Hematopoietic multipotent progenitor cell treated with erythropoietin and hydrocortisone succinate and interleukin-3 and kit ligand, for 6 days (in vitro differentiated cells): ENCODE results near the gene ZPR1.
"Not testable (repeated sequence)": the region's sequence is repeated elsewhere in the genome, so short reads cannot be mapped to it uniquely, and the experiment has no call there.

Experiments
- DNase-seq: peaks from one replicate; pipeline ENCODE4 v3.0.0-alpha.2; 2015

Gene ZPR1

DNA sequence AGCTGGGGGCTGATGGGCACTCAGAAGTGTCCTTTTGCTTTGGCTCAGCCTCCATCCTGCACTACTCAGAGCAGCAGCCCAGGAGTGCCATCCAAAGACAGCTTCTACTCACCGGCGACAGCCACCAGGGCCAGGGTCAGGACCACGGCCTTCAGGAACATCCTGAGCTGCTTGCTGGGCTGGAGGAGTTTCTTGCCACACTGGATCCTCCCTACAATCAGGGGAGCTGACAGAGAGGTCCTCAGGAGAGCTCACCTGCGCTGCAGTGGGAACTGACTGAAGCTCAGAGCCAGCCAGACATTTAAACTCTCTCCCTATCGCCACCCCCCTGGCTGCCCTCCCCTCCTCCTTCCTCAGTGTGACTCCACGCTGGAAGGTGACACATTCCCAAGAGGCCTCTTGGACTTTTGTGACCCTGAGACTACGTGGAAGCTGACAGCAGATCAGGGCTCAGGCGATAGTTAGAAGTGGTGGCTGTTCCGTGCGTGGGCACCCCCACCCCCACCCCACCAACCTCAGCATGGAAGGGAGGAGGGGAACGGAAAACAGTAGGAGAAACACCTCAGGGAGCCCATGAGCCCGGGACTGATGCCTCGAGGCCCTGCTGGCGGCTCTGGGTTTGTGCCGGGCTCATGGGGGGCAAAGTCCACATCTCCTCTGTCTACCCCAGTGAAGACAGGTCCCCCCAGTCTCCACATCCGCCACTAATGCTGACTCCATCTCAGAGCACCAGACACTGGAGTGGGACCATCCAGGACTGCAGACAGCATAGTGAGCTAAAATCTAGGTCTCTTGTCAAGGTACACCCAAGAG is 35.4 kb upstream of the ZPR1 start, which contains the start of gene APOA4:
Gene APOA4 (minus strand): TSS at position 274 of the 813 bp plus-strand sequence. CDS start 113 bp downstream, at position 161.
- DNase-seq, result no peak

DNA sequence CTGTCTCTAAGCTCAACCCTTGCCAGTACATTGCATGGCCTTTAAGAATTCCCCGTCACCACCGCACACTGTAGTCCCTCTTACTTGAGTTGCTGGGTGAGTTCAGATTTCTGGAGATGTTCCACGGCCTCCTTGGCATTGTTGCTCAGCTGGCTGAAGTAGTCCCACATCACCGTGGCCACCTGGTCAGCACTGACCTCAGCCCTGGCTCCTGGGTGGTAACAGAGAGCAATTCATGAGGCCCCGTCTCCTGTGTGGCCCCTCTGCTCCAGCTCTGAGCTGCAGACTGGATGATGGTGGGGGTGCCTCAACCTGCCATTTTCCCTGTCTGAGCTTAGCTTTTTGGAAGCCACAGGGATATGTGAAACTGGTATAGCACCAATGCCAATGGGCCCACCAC is 34.8 kb upstream of the ZPR1 start:
- no peak for DNase-seq

DNA sequence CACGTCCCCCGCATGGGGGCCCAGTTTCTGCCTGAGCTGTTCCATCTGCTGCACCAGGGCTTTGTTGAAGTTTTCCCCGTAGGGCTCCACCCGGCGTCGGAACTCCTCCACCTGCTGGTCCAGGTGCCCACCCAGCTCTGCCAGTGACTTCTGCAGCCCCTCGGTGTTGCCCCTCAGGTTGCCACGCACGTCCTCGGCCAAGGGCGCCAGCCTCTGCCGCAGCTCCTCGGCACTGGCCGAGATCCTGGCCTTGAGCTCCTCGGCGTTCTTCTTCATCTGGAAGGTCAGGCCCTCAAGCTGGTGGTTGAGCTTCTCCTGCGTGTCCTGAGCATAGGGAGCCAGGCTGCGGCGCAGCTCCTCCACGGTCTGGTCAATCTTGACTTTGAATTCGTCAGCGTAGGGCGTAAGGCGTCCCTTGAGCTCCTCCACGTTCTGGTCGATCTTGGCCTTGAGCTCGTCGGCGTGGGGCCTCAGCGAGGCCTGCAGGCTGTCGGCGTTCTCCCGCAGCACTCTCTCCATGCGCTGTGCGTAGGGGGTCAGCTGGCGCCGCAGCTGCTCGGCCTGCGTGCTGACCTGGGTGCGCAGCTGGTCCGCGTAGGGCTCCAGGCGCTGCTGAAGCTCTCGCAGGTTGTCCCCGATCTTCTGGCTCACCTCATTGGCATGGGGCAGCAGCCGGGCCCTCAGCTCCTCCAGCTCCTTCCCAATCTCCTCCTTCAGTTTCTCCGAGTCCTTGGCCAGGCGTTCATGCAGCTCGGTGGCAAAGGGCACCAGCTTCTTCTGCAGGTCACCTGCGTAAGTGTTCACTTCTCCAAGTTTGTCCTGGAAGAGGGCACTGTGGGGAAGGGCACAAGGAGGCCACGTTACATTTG is 33.5 kb upstream of the ZPR1 start:
- no peak for DNase-seq

DNA sequence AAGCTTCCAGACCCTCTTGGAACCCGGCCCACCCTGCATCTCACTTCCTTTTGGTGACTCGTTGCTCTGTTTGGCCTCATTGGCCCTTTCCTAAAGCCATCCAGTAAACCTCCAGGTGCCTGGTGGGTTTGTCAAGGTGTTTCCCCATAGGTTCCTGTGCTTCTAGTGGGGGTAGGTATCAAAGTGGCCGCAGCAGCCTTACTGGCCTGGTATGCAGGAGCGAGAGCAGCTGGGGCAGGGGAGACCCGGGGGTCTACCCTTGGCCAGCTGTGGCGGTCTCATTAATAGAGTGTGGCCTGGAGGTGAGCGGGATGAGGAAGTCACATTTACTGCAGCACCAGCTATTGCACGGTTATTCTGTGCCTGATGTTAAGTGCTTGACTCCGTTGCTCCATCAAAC is 31.2 kb upstream of the ZPR1 start:
- no peak for DNase-seq

DNA sequence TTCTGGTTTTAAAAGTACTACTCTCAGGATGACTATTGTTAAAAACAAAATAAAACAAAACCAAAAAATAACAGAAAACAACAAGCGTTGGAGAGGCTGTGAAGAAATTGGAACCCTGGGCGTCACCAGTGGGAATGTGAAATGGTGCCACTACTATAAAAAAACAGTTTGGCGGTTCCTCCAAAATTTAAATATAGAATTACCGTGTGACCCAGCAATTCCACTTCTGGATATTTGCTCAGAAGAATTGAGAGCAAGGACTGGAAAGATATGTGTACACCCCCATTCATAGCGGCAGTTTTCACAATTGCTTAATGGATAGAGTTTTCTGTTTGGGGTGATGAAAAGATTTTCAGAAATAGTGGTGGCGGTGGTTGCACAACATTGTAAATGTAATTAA is 26.7 kb upstream of the ZPR1 start:
- no peak for DNase-seq

DNA sequence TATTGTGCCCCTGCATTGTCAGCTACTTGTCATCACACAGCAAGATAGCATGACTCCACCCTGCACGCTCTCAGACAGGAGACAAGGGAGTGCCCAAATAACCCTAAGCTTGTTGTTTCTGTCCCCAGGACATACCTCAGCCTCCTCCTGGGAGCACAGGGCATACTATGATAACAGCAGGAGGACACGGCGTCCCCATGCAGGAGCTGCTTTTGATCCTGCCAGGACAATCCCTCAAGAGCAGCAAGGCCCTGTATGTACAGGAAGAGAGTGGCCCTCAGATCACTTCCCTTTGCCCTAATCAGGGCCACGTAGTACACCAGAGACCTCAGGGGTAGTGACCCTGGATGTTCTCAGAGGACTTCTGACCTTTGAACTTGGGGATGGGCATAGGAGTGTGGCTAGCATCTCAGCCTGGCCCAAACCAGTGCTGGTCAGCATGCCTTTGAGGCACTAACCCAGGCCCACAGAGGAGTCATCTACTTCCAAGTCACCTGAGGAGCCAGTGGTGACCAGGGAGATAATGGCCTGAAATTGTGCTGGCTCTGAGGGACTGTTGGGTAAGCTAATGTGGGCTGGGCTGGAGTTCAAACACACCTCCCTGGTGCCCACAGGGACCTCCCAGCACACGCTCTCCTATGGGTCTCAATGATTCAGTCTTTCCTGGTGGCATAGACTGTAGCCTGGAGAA is 26.1 kb upstream of the ZPR1 start:
- peak; percentile 45 for DNase-seq

DNA sequence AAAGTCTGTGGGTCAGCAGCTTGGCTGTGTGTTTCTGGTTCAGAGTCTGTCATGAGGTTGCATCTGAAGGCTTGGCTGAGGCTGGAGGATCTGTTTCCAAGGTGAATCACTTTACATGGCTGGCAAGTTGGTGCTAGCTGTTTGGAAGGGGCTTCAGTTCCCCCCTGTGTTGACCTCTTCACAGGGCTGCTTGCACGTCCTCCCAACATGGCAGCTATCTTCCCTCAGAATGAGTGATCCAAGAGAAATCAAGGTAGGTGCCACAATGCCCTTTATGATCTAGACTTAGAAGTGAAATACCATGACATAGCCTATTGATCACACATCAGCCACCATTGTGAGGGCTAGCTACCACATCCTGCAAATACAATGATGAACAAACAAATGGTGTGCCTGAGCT is 25.3 kb upstream of the ZPR1 start:
- DNase-seq, result no peak

DNA sequence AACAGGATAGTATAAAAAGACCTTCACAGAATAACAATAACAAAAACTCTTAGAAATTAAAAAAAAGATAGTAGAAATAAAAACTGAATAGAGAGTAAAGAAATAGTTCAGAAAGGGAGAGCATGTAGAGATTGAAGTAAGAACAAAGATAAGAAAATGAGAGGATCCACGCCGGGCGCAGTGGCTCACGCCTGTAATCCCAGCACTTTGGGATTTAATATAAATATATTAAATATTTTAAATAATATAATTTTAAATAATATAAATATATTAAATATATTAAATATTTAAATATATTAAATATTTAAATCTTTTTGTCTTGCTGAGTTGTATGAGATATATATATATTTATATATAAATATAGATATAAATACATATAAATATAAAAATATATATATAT is 24.3 kb upstream of the ZPR1 start:
- DNase-seq, result no peak

DNA sequence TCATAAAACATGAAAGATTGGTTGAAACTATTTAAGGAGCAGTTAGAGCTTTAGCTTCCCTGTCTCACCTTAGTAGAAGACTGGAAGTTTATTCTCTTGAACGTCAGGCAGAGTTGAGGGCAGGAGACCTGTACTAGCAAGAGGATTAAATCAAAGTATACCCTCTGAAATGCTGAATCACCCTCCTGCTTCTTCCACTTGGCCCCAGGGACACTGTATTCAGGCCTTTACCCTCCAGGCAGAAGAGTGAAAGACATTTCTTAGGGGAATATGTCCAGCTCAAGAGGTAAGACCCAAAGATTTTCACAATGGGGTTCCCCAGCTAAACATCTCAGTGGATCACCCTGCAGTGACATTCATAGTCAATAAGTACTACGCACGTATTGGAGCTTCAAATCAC is 23.4 kb upstream of the ZPR1 start:
- DNase-seq, result no peak

DNA sequence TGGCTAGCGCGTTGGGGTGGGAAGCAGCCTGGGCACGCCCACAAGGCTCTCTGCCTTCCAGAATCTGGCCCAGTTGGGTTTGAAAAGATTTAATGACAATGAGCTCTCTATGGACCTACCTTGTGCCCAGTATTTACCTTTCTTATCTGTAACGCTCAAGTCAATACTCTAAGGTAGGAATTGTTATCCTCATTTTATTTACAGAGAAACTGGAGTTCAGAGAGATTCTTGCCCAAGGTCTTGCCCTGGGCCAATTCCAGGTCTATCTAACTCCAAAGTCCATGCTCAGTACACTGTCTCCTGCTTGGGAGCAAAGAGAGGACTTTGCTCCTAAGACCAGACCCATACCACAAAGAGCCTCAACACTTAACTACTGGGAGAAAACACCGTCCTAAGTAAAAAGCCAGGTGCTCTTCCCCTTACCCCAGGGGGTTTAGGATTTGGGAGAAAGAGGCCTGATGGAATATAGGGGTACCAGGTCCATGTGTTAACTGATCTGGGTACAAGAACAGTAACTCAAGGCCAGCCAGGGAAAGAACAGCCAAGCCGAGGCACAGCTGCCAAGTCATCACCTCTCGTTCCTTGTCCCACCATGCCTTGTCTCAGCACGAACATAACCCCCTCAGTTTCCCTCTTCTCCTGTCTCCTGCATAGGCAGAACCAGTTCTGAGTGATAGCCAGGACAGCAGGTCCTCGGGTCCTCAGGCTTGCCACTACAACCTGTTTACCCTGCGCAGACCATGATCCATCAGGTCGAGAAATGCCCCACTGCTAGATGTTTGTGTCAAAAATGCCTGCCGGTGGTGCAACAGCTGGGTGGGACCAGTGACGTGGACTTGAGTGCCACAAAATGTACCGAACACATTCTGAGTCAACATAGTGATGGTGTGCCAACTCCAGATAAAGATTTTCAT is 20.7 kb upstream of the ZPR1 start:
- DNase-seq, result no peak

DNA sequence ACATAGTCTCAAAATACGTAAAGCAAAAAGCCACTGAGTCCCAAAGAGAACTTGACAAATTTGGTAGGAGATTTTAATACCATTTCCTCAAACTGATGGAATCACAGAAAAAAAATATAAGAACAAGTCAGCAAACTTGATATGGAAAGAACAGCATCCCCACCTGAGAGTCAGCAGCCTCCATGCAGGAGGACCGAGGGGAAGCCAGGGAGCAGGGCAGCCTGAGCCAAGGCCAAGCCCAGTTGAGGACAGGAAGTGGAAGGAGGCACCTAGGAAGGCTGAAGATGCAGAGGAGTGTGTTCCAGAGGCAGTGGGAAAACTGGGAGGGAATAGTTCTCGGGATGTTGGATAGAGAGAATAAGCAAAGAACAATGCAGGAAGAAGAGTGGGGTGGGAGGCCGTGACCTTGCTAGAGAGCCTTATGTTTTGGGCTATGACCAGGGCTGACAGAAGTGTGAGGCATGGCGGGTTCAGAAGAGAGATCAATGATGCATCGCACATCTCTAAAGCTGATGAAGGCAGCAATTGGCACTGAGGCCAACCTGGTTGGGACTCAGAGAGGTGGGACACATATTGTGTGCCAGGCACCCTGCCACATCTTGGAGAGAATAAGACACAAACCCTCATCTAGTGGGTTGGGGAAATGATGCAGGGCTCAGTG is 19.9 kb upstream of the ZPR1 start:
- DNase-seq, result no peak

DNA sequence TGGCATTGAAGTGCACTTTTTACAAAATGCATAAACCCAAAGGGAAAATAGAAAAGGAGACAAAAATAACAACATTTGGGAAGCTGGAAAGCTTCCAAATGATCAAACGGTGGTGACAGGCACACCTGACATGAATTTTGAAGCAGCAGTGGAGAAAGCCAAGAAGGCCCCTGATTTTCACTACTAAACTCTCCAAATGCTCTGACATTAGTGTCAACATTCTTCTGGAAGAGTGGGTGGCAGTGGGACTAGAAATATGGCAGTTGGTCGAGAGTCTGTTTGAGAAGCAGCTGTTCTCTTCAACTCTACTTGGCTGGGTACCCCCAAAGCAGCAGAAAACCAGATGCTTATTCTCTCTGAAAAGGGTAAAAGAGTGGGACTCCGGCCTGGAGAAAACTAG is 16.2 kb upstream of the ZPR1 start:
- DNase-seq, result no peak

DNA sequence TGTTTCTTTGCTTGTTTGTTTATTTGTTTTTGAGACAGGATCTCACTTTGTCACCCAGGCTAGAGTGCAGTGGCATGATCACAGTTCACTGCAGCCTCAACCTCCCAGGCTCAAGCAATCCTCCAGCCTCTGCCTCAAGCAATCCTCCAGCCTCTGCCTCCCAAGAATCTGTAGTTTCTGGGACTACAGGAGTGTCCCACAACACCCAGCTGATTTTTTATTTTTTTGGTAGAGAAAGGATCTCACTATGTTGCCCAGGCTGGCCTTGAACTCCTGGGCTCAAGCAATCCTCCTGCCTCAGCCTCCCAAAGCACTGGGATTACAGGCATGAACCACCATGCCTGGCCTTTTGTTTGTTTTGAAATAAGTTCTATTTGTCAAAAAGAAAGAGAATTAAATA is 13.8 kb upstream of the ZPR1 start:
- DNase-seq, result not testable (repeated sequence)

DNA sequence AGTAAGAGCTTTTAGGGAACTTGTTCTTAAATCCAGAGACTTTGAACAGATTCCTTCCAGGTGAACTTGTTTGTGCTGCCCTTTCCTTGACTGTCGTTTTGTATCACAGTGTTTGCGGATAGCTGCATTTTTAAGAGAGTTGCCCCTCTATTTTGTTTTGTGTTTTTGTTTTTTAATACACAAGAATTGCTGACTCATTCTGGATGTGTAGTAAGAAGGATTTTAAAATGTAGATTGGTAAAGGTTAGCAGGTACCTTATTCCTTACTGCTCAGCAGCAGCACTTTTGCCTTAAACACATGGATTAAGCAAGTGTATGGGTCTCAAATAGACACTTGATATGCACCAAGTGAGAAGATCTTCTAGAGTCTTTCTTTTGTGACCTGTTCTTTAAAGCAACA is 12.8 kb upstream of the ZPR1 start:
- DNase-seq, result no peak

DNA sequence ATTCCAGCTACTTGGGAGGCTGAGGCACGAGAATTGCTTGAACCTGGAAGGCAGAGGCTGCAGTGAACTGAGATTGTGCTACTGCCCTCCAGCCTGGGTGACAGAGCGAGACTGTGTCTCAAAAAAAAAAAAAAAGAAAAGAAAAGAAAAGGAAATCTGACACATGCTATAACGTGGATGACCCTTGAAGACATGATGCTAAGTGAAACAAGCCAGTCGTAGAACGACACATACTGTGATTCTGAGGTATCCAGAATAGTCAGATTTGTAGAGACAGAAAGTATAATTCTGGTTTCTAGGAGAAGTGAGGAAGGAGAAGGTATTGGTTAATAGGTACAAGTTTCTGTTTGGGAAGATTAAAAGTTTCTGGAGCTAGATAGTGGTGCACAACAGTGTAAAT is 10.5 kb upstream of the ZPR1 start:
- no peak for DNase-seq

DNA sequence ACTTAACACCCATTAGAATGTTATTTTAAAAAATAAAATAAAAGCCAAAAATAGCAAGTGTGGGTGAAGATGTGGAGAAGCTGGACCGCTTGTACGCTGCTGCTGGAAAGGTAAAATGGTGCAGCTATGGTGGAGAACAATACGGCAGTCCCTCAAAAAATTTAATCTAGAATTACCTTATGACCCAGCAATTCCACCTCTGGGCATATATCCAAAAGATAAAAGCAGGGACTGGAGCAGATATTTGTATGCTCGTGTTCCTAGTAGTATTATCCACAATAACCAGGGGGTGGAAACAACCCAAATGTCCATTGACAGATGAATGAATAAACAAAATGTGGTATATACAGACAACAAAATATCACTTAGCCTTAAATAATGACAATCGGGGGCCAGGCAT is 10.0 kb upstream of the ZPR1 start:
- DNase-seq, result peak; percentile 21

DNA sequence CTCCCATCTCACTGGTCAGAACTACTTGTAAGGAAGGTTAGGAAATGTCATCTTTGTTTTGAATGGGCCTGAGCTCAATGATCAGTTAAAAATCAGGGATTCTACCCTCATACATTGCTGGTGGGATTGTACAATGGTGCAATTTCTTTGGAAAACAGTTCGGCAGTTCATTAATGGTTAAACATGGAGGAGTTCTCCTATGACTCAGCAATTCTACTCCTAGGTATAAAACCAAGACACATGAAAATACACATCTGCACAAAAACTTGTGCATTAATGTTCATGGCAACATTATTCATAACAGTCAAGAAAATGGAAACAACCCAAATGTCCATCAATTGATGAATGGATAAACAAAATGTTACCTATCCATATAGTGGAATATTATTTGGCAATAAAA is 8.7 kb upstream of the ZPR1 start:
- no peak for DNase-seq

DNA sequence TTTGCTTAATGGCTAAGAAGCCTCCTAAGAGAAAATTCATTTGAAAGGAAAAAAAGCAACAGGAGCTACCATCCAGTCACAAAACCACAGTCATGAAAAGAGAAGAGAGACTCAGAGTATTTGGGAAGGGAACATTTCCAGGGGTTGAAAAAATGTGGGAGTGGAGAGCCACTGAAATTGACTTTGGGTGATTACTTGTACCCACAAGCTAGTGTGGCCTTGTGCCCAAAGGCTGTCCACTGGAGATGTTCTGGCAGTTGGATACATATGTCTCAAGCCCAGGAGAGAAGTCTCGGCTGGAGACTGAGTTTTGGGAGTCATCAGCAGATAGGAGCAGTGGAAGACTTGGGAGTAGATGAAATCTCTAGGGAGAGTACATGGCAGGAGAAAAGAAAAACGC is 7.0 kb upstream of the ZPR1 start:
- no peak for DNase-seq

DNA sequence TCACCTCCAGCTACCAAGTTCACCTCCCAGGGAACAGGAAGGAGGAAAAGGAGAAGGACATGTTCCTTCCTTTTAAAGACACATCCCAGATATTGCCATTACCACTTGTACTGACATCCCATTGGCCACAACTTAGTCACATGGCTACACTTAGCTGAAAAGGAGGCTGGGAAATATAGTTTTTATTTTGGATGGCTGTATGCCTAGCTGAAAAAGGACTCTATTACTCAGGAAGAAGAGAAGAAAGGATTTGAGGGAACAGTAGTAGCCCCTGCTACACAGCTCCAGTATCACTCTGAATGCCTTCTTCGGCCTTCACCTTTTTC is 5.9 kb upstream of the ZPR1 start:
- DNase-seq, result peak; percentile 51

DNA sequence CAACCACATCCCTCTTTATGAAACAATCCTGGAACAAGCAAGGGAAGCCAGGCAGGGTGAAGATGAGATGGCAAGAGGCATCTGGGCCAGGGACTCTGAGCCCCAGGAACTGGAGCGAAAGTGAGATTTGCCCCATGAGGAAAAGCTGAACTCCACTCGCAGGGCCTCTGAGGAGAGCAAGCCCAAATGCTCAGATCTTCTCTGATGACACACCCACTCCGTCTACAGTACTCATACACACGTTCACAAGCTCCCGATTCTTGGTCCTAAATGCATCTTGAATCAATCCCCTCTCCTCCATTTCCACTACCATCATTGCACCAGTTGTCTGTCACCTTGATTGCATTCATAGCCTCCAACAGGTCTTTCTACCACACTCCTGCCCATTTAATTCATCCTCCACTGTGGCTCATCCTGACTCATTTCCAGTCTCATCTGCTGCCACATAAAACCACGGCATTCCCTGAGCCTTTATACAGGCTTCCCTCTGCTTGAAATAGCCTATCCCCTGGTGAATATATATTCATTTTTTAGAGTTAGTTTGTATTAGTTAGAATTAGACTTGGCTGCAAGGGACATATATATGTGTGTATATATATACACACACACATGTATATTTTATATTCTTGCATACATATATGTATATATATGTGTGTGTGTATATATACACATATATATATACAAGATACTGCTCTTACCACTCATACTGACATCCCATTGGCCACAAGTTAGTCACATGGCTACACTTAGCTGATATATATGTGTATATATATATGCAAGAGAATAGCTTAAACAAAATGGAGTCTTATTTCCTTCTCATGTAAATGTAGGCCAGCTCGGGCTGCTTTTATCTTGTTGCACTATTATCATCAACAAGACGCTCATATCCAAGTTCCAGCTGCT is 5.3 kb upstream of the ZPR1 start:
- no peak for DNase-seq
